ENCODE results near the gene APBA2.

Gene APBA2

GRCh38 chr15:29143909-29144635 lies 258.3 kb downstream of the APBA2 start:
- H3K9me3 ChIP-seq: no peaks in the 10 kb centered on the region; the same call in 1 of the 2 replicates
- H3K27me3 ChIP-seq: peaks cover 27% of the 10 kb centered on the region
- H3K36me3 ChIP-seq: no peaks in the 10 kb centered on the region
- TF ChIP-seq, protein P1, sequence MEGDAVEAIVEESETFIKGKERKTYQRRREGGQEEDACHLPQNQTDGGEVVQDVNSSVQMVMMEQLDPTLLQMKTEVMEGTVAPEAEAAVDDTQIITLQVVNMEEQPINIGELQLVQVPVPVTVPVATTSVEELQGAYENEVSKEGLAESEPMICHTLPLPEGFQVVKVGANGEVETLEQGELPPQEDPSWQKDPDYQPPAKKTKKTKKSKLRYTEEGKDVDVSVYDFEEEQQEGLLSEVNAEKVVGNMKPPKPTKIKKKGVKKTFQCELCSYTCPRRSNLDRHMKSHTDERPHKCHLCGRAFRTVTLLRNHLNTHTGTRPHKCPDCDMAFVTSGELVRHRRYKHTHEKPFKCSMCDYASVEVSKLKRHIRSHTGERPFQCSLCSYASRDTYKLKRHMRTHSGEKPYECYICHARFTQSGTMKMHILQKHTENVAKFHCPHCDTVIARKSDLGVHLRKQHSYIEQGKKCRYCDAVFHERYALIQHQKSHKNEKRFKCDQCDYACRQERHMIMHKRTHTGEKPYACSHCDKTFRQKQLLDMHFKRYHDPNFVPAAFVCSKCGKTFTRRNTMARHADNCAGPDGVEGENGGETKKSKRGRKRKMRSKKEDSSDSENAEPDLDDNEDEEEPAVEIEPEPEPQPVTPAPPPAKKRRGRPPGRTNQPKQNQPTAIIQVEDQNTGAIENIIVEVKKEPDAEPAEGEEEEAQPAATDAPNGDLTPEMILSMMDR (IDR thresholded peaks at IDR 0.05; ENCODE audit: low read depth, low read length): no peak
- no peak for DNase-seq
- no peaks in the 10 kb centered on the region for H3K4me1 ChIP-seq
- H3K4me3 ChIP-seq (ENCODE audit: low read depth, low read length): no peak overlapping the region

- H3K4me3 ChIP-seq (ENCODE audit: low read depth, low read length): no peak overlapping the region
- DNase-seq: no peak
- TF ChIP-seq, protein P1 (IDR thresholded peaks at IDR 0.05; ENCODE audit: low read depth, low read length): no peak
Measured at GRCh38 chr15:29149738-29150075, 263.9 kb downstream of the APBA2 start.

GRCh38 chr15:29150515-29151483 lies 265.0 kb downstream of the APBA2 start:
- Histone ChIP-seq H3K27me3 (peaks cover 7% of the 10 kb centered on the region; the same call in 1 of the 2 replicates), H3K4me3 (ENCODE audit: low read depth, low read length) (no peak overlapping the region), H3K9me3 (no peaks in the 10 kb centered on the region; the same call in 1 of the 2 replicates), H3K36me3 (no peaks in the 10 kb centered on the region), H3K4me1 (no peaks in the 10 kb centered on the region)
- no peak for DNase-seq
- TF ChIP-seq, protein P1 (IDR thresholded peaks at IDR 0.05; ENCODE audit: low read depth, low read length): no peak

More at GRCh38 chr15:29149738-29150075, 263.9 kb downstream of the APBA2 start:
- no peaks in the 10 kb centered on the region for H3K36me3 ChIP-seq
- no peaks in the 10 kb centered on the region; the same call in 1 of the 2 replicates for H3K9me3 ChIP-seq
- peaks cover 7% of the 10 kb centered on the region; the same call in 1 of the 2 replicates for H3K27me3 ChIP-seq
- no peaks in the 10 kb centered on the region for H3K4me1 ChIP-seq

GRCh38 chr15:29151484-29151857 lies 265.7 kb downstream of the APBA2 start:
- Histone ChIP-seq H3K9me3 (no peaks in the 10 kb centered on the region; the same call in 1 of the 2 replicates), H3K4me1 (no peaks in the 10 kb centered on the region)
- TF ChIP-seq, protein P1 (IDR thresholded peaks at IDR 0.05; ENCODE audit: low read depth, low read length): no peak

DNA sequence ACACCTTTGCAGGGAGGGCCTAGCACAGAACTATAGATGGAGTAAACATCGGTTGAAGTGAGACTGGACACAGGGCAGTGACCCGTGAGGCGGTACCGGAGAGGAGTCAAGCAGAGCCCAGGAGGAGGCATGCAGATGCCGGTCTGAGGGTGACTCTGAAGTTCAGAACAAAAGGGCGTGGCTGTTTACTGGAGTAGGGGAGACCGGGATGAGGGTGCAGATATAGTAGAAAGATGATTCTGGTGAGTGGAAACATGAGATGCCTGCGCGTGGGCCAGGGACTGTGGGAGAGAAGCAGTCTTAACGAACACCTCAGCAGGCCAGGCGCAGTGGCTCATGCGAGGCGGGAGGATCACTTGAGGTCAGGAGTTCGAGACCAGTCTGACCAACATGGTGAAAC lies 270.7 kb downstream of the APBA2 start:
- Histone ChIP-seq H3K4me3 (ENCODE audit: low read depth, low read length) (no peak overlapping the region), H3K27me3 (no peaks in the 10 kb centered on the region), H3K4me1 (no peaks in the 10 kb centered on the region), H3K9me3 (no peaks in the 10 kb centered on the region), H3K36me3 (no peaks in the 10 kb centered on the region)
- TF ChIP-seq, protein P1 (IDR thresholded peaks at IDR 0.05; ENCODE audit: low read depth, low read length): no peak
- DNase-seq: no peak

More at GRCh38 chr15:29151484-29151857, 265.7 kb downstream of the APBA2 start:
- Histone ChIP-seq H3K4me3 (ENCODE audit: low read depth, low read length) (no peak overlapping the region), H3K36me3 (no peaks in the 10 kb centered on the region), H3K27me3 (peaks cover 1% of the 10 kb centered on the region; the same call in 1 of the 2 replicates)
- no peak for DNase-seq

All from BE2C (cell line).